Progenitor cell of endocrine pancreas (in vitro differentiated cells): ENCODE data around the gene ABCA3. TPM values are rescaled to one million over a fixed set of nuclear protein-coding genes. Genes with fewer than 3 reads are reported as not detected.

Source experiments
- DNase-seq: peaks from one replicate; pipeline ENCODE4 v3.0.0; 2021; ENCODE audit warnings: low spot score; ENCODE audit not compliant: unreplicated experiment
- H3K27ac Mint-ChIP-seq: 2 replicates; pipeline ENCODE4 v1.8.0; 2021; ENCODE audit warnings: mild to moderate bottlenecking, moderate library complexity, mixed read lengths
- H3K27me3 Mint-ChIP-seq: 2 replicates; pipeline ENCODE4 v1.8.0; 2021; ENCODE audit warnings: mixed read lengths
- H3K36me3 Mint-ChIP-seq: 2 replicates; pipeline ENCODE4 v1.8.0; 2022; ENCODE audit warnings: mixed read lengths; ENCODE audit not compliant: insufficient read depth
- H3K4me1 Mint-ChIP-seq: 2 replicates; pipeline ENCODE4 v1.8.0; 2021; ENCODE audit warnings: low read depth, mixed read lengths
- H3K4me3 Mint-ChIP-seq: 2 replicates; pipeline ENCODE4 v1.8.0; 2021; ENCODE audit warnings: low read depth, mild to moderate bottlenecking, moderate library complexity, mixed read lengths
- H3K9me3 Mint-ChIP-seq: 2 replicates; pipeline ENCODE4 v1.8.0; 2021; ENCODE audit warnings: low read depth, mixed read lengths
- CTCF ChIP-seq: fragments of 200-600 bp; sonication (generic); IDR thresholded peaks from one replicate; pipeline ENCODE4 v1.5.0; 2021; ENCODE audit warnings: antibody characterized with exemption, mild to moderate bottlenecking; ENCODE audit not compliant: unreplicated experiment
- total RNA-seq: library from RNA; stranded (reverse); gene quantifications from 2 replicates; pipeline ENCODE4 v1.2.1, GENCODE V29; 2021

ABCA3 gene
- total RNA-seq, 1 donor from 2014 or later, result 6.9 TPM

GRCh38 chr16:2289282-2289681, 51.2 kb downstream of the ABCA3 start:
- H3K27me3 Mint-ChIP-seq, result no peaks in the 10 kb centered on the region
- no peak for DNase-seq
- no peak overlapping the region for H3K27ac Mint-ChIP-seq
- no peak for TF ChIP-seq CTCF
- H3K36me3 Mint-ChIP-seq, result no peaks in the 10 kb centered on the region
- no peak overlapping the region for H3K4me3 Mint-ChIP-seq
- H3K9me3 Mint-ChIP-seq, result no peaks in the 10 kb centered on the region
- H3K4me1 Mint-ChIP-seq, result no peaks in the 10 kb centered on the region

GRCh38 chr16:2288726-2289125, 51.8 kb downstream of the ABCA3 start:
- Mint-ChIP-seq H3K4me1 (no peaks in the 10 kb centered on the region), H3K4me3 (no peak overlapping the region), H3K9me3 (no peaks in the 10 kb centered on the region), H3K36me3 (no peaks in the 10 kb centered on the region), H3K27me3 (peaks cover under 1% of the 10 kb centered on the region), H3K27ac (no peak overlapping the region)
- no peak for DNase-seq
- no peak for TF ChIP-seq CTCF

GRCh38 chr16:2287916-2288547, 52.5 kb downstream of the ABCA3 start:
- H3K4me3 Mint-ChIP-seq, result no peak overlapping the region
- H3K27ac Mint-ChIP-seq, result no peak overlapping the region
- TF ChIP-seq CTCF, result no peak
- H3K36me3 Mint-ChIP-seq, result no peaks in the 10 kb centered on the region
- no peaks in the 10 kb centered on the region for H3K4me1 Mint-ChIP-seq
- no peaks in the 10 kb centered on the region for H3K9me3 Mint-ChIP-seq
- no peak for DNase-seq
- peaks cover 4% of the 10 kb centered on the region for H3K27me3 Mint-ChIP-seq

DNA sequence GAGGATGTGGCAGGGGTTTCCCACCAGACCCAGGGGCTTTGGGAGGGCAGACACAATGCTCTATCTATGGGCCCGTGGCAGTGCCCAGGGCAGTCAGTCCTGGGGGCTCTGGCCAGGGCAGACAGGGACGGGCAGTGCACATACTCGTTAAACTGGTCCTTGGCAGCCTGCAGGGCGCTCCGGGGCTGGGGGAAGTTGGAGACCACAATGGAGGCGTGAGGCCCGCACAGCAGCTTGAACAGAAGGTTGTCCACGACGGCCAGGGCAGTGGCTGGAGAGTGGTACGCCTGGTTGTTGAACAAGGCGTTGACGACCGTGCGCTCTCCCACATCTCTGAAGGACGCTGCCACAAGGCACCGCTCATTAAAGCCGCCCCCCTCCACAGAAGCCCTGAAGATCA, 54.0 kb downstream of the ABCA3 start:
- Mint-ChIP-seq H3K27ac (no peak overlapping the region), H3K27me3 (peaks cover 4% of the 10 kb centered on the region), H3K9me3 (no peaks in the 10 kb centered on the region), H3K36me3 (no peaks in the 10 kb centered on the region), H3K4me3 (no peak overlapping the region), H3K4me1 (no peaks in the 10 kb centered on the region)
- no peak for TF ChIP-seq CTCF
- no peak for DNase-seq

DNA sequence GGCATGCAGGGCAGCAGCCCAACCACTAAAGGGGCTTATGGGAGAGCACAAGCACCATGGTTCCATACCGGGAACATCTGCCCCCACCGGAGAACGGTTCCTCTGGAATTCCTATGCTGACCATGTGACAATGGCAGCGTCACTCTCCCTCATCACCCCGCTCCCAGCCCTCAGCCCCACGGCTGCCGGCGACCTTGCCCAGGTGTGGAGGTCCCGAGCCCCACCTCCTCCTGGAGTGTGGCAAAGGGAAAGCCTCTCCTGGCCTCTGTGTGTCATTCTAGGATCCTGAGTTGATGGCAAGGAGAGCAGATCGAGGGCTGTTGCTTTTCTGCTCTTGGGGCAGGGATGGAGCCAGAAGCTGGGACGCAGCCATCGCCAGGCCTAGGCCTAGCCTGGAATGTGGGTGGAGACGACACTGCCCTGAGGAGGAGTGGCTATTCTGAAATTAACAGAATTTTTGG, 54.8 kb downstream of the ABCA3 start:
- H3K9me3 Mint-ChIP-seq, result no peaks in the 10 kb centered on the region
- no peaks in the 10 kb centered on the region for H3K4me1 Mint-ChIP-seq
- H3K36me3 Mint-ChIP-seq, result no peaks in the 10 kb centered on the region
- no peak for TF ChIP-seq CTCF
- no peak overlapping the region for H3K4me3 Mint-ChIP-seq
- no peak overlapping the region for H3K27ac Mint-ChIP-seq
- peaks cover 4% of the 10 kb centered on the region for H3K27me3 Mint-ChIP-seq
- no peak for DNase-seq
